ENCODE results near the gene DNAH14. TPM values are rescaled to one million over a fixed set of nuclear protein-coding genes. Genes with fewer than 3 reads are reported as not detected.

DNAH14 gene
- total and polyA plus RNA-seq, 10 of the 15 experiments (the other 5 are each of a cell fraction or from before 2014, with no cell fraction given): 2.0 to 7.9 (median 4.8) TPM

DNA sequence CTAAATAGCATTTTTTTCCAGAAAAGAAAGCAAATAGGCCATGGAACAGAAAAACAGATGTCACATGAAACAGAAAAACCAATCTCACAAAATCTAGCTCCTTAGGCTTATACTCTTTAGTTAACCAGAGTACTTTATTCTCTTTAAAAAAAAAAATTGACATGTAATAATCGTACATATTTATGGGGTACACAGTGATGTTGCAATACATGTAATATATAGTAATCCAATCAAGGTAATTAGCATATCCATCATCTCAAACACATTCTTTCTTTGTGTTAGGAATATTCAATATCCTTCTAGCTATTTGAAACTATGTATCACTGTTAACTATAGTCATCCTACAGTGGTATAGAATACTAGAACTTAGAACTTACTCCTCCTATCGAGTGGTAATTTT lies 478.3 kb downstream of the DNAH14 start:
- H3K27me3 ChIP-seq (replicated peaks in 1 of 2; ENCODE audit: control insufficient read depth in 2 of 2, insufficient read depth in 2 of 2, low read length in 1 of 2): no peaks in the 10 kb centered on the region
- RAD21 ChIA-PET (ENCODE audit: unreplicated experiment): no interaction called here
- H3K9ac ChIP-seq (ENCODE audit: control insufficient read depth, insufficient read depth, low read length): no peak overlapping the region
- POLR2A ChIA-PET: no interaction called here
- 95% methylated on average over 2 of the region's 2 CpGs for WGBS (ENCODE audit: insufficient coverage, insufficient replicate concordance, low lambda C conversion rate, missing lambda C conversion rate)
- no peaks in the 10 kb centered on the region for H3K9me3 ChIP-seq (replicated peaks; ENCODE audit: control insufficient read depth, insufficient read depth, low read length)
- no peak overlapping the region for H3K27ac ChIP-seq (ENCODE audit: control insufficient read depth, insufficient read depth)
- no peaks in the 10 kb centered on the region for H3K4me1 ChIP-seq (ENCODE audit: control insufficient read depth, insufficient read depth, low read length)
- DNase-seq (ENCODE audit: low read depth, low spot score) (no peak), ATAC-seq (no peak), FAIRE-seq (no peak)
- no peak overlapping the region for H3K4me2 ChIP-seq (ENCODE audit: control insufficient read depth, insufficient read depth)
- in situ Hi-C loops (cut with MboI) (no loop called here), intact Hi-C loops (cut with micrococcal nuclease; ENCODE audit: unreplicated experiment) (no loop called here)
- SMC1A ChIA-PET (ENCODE audit: uncharacterized antibody, unreplicated experiment): interaction anchor here (1.6 kb wide), 1 partner anchor 17 kb away, joined by 3 read pairs; no protein-coding TSS in a partner anchor
- H2AFZ ChIP-seq (ENCODE audit: control insufficient read depth, low read depth, low read length): no peak overlapping the region
- H3K36me3 ChIP-seq (ENCODE audit: control insufficient read depth in 2 of 2, insufficient read depth in 2 of 2, low read length in 1 of 2): peaks cover 17 to 39% of the 10 kb centered on the region in 2 experiments
- CTCF ChIA-PET: interaction anchor here (1.6 kb wide), 1 partner anchor 89 kb away, joined by 3 read pairs; no protein-coding TSS in a partner anchor
- no peak for TF ChIP-seq SMC3 (IDR thresholded peaks at IDR 0.05; ENCODE audit: borderline replicate concordance, low read length)
- TF ChIP-seq SREBF2 (IDR thresholded peaks at IDR 0.05; ENCODE audit: low read length): no peak
- no TSS peak for BruUV-seq (replicated peaks)
- H3K79me2 ChIP-seq (ENCODE audit: control insufficient read depth, insufficient read depth, low read length): no peaks in the 10 kb centered on the region
- H3K4me3 ChIP-seq: no peak overlapping the region
- H4K20me1 ChIP-seq (ENCODE audit: control insufficient read depth, insufficient read depth): no peaks in the 10 kb centered on the region

DNA sequence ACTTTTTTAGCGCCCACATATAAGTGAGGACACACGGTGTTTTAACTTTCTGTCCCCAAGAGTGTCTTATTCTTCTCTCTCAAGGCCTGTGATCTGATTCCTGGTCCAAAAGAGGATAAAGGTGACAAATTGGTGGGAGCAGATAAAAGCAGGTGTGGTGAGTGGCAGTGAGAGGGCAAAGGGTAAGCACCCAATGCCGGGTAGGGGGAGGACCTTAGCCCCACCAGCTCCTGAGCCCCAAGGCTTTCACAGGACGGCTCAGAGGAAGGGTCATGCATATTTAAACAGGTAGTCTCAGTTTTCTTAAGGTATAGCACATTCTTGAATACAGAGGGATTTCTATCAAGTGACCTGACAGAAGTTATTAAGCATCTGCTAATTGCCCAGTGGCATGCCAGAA lies 478.8 kb downstream of the DNAH14 start:
- ChIA-PET SMC1A (ENCODE audit: uncharacterized antibody, unreplicated experiment) (interaction anchor here (1.3 kb wide), 1 partner anchor 17 kb away, joined by 4 read pairs; no protein-coding TSS in a partner anchor), CTCF (interaction anchor here (1.6 to 1.8 kb wide), 2 partner anchors 17 to 89 kb away, joined by 3 to 4 read pairs; no protein-coding TSS in a partner anchor), POLR2A (no interaction called here), RAD21 (ENCODE audit: unreplicated experiment) (no interaction called here)
- H3K79me2 ChIP-seq (ENCODE audit: control insufficient read depth, insufficient read depth, low read length): no peaks in the 10 kb centered on the region
- H3K9ac ChIP-seq (ENCODE audit: control insufficient read depth, insufficient read depth, low read length): no peak overlapping the region
- H4K20me1 ChIP-seq (ENCODE audit: control insufficient read depth, insufficient read depth): no peaks in the 10 kb centered on the region
- WGBS (ENCODE audit: insufficient coverage, insufficient replicate concordance, low lambda C conversion rate, missing lambda C conversion rate): 94% methylated on average over 4 of the region's 4 CpGs
- FAIRE-seq: no peak
- BruUV-seq (replicated peaks): no TSS peak
- intact Hi-C loops (cut with micrococcal nuclease; ENCODE audit: unreplicated experiment) (no loop called here), in situ Hi-C loops (cut with MboI) (no loop called here)
- ATAC-seq: no peak
- no peak for DNase-seq (ENCODE audit: low read depth, low spot score)
- no peak overlapping the region for H2AFZ ChIP-seq (ENCODE audit: control insufficient read depth, low read depth, low read length)
- no peak overlapping the region for H3K27ac ChIP-seq (ENCODE audit: control insufficient read depth, insufficient read depth)
- no peak overlapping the region for H3K4me3 ChIP-seq
- H3K4me1 ChIP-seq (ENCODE audit: control insufficient read depth, insufficient read depth, low read length): no peaks in the 10 kb centered on the region
- H3K36me3 ChIP-seq (ENCODE audit: control insufficient read depth in 2 of 2, insufficient read depth in 2 of 2, low read length in 1 of 2): peaks cover 19 to 38% of the 10 kb centered on the region in 2 experiments
- no peak overlapping the region for H3K4me2 ChIP-seq (ENCODE audit: control insufficient read depth, insufficient read depth)
- H3K27me3 ChIP-seq (replicated peaks in 1 of 2; ENCODE audit: control insufficient read depth in 2 of 2, insufficient read depth in 2 of 2, low read length in 1 of 2): no peaks in the 10 kb centered on the region
- no peaks in the 10 kb centered on the region for H3K9me3 ChIP-seq (replicated peaks; ENCODE audit: control insufficient read depth, insufficient read depth, low read length)
- TF ChIP-seq, protein P1, sequence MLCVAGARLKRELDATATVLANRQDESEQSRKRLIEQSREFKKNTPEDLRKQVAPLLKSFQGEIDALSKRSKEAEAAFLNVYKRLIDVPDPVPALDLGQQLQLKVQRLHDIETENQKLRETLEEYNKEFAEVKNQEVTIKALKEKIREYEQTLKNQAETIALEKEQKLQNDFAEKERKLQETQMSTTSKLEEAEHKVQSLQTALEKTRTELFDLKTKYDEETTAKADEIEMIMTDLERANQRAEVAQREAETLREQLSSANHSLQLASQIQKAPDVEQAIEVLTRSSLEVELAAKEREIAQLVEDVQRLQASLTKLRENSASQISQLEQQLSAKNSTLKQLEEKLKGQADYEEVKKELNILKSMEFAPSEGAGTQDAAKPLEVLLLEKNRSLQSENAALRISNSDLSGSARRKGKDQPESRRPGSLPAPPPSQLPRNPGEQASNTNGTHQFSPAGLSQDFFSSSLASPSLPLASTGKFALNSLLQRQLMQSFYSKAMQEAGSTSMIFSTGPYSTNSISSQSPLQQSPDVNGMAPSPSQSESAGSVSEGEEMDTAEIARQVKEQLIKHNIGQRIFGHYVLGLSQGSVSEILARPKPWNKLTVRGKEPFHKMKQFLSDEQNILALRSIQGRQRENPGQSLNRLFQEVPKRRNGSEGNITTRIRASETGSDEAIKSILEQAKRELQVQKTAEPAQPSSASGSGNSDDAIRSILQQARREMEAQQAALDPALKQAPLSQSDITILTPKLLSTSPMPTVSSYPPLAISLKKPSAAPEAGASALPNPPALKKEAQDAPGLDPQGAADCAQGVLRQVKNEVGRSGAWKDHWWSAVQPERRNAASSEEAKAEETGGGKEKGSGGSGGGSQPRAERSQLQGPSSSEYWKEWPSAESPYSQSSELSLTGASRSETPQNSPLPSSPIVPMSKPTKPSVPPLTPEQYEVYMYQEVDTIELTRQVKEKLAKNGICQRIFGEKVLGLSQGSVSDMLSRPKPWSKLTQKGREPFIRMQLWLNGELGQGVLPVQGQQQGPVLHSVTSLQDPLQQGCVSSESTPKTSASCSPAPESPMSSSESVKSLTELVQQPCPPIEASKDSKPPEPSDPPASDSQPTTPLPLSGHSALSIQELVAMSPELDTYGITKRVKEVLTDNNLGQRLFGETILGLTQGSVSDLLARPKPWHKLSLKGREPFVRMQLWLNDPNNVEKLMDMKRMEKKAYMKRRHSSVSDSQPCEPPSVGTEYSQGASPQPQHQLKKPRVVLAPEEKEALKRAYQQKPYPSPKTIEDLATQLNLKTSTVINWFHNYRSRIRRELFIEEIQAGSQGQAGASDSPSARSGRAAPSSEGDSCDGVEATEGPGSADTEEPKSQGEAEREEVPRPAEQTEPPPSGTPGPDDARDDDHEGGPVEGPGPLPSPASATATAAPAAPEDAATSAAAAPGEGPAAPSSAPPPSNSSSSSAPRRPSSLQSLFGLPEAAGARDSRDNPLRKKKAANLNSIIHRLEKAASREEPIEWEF (IDR thresholded peaks at IDR 0.05; ENCODE audit: insufficient replicate concordance, low read depth, low read length): no peak
- TF ChIP-seq PAX8 (IDR thresholded peaks at IDR 0.05) (no peak), SP1 (IDR thresholded peaks at IDR 0.05; ENCODE audit: low read depth, low read length) (no peak), YBX1 (IDR thresholded peaks at IDR 0.05) (no peak), MTA2 (IDR thresholded peaks at IDR 0.05; ENCODE audit: low read depth) (no peak)
- TF ChIP-seq, protein P2, sequence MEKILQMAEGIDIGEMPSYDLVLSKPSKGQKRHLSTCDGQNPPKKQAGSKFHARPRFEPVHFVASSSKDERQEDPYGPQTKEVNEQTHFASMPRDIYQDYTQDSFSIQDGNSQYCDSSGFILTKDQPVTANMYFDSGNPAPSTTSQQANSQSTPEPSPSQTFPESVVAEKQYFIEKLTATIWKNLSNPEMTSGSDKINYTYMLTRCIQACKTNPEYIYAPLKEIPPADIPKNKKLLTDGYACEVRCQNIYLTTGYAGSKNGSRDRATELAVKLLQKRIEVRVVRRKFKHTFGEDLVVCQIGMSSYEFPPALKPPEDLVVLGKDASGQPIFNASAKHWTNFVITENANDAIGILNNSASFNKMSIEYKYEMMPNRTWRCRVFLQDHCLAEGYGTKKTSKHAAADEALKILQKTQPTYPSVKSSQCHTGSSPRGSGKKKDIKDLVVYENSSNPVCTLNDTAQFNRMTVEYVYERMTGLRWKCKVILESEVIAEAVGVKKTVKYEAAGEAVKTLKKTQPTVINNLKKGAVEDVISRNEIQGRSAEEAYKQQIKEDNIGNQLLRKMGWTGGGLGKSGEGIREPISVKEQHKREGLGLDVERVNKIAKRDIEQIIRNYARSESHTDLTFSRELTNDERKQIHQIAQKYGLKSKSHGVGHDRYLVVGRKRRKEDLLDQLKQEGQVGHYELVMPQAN (conservative IDR thresholded peaks at IDR 0.05): no peak
- TF ChIP-seq, protein P3, sequence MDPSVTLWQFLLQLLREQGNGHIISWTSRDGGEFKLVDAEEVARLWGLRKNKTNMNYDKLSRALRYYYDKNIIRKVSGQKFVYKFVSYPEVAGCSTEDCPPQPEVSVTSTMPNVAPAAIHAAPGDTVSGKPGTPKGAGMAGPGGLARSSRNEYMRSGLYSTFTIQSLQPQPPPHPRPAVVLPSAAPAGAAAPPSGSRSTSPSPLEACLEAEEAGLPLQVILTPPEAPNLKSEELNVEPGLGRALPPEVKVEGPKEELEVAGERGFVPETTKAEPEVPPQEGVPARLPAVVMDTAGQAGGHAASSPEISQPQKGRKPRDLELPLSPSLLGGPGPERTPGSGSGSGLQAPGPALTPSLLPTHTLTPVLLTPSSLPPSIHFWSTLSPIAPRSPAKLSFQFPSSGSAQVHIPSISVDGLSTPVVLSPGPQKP (IDR thresholded peaks at IDR 0.05; ENCODE audit: low read depth, low read length): no peak

Data from GM12878 (cell line).